ENCODE measurements around the gene ANKRD27.
"Not testable (repeated sequence)": the region's sequence is repeated elsewhere in the genome, so short reads cannot be mapped to it uniquely, and the experiment has no call there.

ANKRD27 gene

DNA sequence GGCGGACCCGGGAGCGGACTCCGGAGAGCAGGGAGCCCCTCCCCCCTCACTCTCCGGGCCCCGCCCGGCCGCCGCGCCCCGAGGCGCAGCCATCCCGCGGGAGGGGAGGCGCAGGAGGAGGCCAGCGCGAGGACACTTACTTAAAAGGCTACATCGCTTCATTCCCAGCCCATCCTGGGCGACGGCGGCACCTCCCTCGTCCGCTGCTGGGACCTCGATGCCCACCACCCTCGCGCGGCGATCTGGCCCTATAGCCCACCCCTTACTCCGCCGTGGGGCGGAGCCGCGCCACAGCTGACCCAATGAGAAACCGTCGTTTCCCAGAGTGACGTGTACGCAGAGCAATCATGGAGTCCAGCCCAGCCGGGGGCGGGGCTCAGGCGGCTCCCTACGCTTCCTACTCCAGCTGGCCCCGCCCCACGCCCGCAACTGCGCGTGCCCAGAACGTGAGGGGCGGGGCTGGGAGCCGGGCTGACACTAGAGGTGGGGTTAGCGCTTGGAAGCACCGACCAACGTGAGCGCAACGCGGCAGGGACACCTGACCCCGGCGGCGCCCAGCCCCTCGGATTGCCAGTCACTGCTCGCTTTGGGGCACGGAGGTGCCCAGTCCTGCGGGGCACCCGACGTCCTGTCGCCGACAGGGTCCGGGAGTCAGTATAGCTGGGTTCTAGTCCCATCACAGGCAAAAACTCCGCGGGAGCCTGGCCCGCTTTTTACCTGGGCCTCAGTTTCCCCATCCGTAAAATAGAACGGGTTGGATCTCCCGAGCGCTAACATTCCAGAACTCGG, at the start of gene ANKRD27:
Gene ANKRD27 (minus strand): TSS at position 250 of the 789 bp plus-strand sequence. CDS start 16,165 bp downstream, outside the sequence.
- DNase-seq (ENCODE audit: low read depth, low spot score) = peak; percentile 93

- no peak for DNase-seq (ENCODE audit: low read depth, low spot score)
Measured at GRCh38 chr19:32720936-32721250, 45.9 kb upstream of the ANKRD27 start.

DNA sequence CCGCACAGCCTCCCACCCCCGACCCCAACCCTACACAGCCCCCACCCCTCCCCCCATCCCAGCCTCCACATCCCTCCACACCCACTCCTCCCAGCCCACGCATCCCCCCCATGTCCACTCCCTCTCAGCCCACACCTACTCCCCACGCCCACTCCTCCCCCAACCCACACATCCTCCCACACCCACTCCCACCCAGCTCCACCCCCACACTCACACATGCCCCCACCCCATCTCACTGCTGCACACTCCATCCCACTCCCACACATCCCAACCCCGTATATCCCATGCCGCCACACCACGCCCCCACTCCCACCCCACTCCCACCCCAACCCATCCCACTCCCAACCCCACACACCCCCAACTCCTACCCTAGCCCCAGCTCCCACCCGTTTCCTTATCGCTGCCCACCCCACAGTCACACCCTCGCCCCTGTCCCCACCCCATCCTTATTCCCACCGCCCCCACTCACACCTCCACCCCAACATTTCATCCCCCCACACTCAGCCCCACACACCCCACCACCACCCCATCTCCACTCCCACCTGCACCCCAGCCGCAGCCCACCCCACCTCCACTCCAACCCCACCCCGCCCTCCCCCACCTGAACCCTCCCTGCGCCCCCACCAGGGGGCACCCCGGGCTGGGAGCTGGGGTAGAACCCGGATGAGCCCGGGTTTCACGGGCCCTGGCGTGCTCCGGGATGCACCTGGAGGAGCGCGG, 45.4 kb upstream of the ANKRD27 start:
- DNase-seq (ENCODE audit: low read depth, low spot score) = no peak

GRCh38 chr19:32719611-32720059, 44.7 kb upstream of the ANKRD27 start, which contains the start of gene TDRD12:
TSS of gene TDRD12 (plus strand) at chr19:32719767. CDS start at chr19:32720073, 306 bp downstream.
- DNase-seq (ENCODE audit: low read depth, low spot score) = no peak

- DNase-seq (ENCODE audit: low read depth, low spot score) = no peak
Measured at GRCh38 chr19:32718286-32718685, 43.3 kb upstream of the ANKRD27 start.

GRCh38 chr19:32717496-32717895, 42.5 kb upstream of the ANKRD27 start:
- DNase-seq (ENCODE audit: low read depth, low spot score) = no peak

DNA sequence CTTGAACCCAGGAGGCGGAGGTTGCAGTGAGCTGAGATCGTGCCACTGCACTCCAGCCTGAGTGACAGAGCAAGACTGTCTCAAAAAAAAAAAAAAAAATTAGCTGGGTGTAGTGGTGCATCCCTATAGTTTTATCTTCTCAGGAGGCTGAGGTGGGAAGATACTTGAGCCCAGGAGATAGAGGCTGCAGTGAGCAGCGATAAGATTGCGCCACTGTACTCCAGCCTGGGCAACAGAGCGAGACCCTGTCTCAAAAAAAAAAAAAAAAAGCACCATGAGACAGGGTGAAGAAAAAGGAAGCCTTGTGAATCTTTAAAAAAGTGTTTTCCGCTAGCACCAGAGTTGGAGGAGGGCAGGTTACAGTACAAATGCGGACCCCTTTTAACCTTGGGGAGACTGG, 41.2 kb upstream of the ANKRD27 start:
- DNase-seq (ENCODE audit: low read depth, low spot score) = not testable (repeated sequence)

GRCh38 chr19:32711747-32712146, 36.8 kb upstream of the ANKRD27 start:
- DNase-seq (ENCODE audit: low read depth, low spot score) = no peak

GRCh38 chr19:32709032-32709431, 34.1 kb upstream of the ANKRD27 start:
- DNase-seq (ENCODE audit: low read depth, low spot score) = no peak

DNA sequence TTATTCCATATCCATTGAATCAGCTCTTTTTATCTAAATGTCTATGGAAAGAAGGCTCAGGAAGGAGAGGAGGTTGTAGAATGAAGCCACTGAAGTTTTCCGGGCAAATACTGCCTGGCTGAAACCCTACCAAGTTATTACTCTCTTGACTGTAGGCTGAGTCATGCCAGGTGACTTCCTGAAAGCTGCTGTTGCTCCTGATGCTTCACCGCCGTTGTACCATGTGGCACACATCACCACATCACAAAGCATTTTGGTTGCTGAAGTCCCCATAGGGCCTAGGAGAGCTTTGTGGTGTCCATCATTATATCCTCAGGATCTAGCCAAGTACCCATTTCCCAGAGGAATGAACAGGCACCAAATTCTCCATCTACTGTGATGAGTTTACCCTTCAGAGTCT, 33.5 kb upstream of the ANKRD27 start:
- DNase-seq (ENCODE audit: low read depth, low spot score) = no peak

GRCh38 chr19:32704006-32704405, 29.0 kb upstream of the ANKRD27 start:
- not testable (repeated sequence) for DNase-seq (ENCODE audit: low read depth, low spot score)

DNA sequence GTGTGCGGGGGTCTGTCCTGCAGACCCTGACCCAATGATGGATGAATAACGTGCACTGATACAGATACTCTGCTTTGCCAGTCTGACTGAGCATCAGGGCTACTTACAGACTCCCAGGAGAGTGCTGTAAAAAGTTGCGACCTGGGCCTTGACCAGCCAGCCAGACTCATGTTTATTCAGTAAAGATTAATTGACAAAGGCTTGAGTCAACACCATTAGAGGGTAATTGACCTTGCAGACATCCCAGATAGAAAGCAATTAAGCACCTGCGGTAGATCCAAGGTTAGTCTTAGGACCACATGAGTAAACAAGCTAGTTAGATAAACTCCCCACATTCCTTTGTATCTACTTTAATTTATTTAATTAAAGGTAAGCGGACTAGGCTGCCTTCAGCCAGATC, 27.0 kb upstream of the ANKRD27 start:
- DNase-seq (ENCODE audit: low read depth, low spot score) = no peak

DNA sequence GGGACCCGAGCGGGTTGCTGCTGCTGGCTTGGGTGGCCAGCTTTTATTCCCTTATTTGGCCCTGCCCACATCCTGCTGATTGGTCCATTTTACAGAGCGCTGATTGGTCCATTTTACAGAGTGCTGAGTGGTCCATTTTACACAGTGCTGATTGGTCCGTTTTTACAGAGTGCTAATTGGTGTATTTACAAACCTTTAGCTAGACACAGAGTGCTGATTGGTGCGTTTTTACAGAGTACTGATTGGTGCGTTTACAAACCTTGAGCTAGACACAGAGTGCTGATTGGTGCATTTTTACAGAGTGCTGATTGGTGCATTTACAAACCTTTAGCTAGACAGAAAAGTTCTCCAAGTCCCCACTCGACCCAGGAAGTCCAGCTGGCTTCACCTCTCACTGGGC, 25.1 kb upstream of the ANKRD27 start:
- DNase-seq (ENCODE audit: low read depth, low spot score) = not testable (repeated sequence)

DNA sequence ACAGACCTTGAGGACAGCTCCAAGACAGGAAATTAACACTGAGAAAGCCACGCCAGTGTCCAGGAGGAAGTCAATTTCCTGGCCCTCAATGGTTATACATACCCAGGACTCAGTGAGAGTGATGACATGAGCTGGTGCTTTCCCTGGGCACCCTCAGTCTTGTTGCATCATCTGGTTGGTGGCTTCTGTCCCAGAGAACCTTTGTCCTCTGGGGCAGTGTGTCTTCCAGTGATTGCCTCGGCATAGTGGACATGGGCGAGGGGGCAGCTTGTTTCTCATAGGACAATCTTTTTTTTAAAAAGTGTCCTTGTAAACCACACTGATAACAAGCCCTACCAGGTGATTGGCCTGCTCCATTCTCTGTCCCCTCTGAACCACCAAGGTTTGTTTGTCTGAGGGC, 21.8 kb upstream of the ANKRD27 start:
- not testable (repeated sequence) for DNase-seq (ENCODE audit: low read depth, low spot score)

GRCh38 chr19:32695506-32695905, 20.5 kb upstream of the ANKRD27 start:
- not testable (repeated sequence) for DNase-seq (ENCODE audit: low read depth, low spot score)

DNA sequence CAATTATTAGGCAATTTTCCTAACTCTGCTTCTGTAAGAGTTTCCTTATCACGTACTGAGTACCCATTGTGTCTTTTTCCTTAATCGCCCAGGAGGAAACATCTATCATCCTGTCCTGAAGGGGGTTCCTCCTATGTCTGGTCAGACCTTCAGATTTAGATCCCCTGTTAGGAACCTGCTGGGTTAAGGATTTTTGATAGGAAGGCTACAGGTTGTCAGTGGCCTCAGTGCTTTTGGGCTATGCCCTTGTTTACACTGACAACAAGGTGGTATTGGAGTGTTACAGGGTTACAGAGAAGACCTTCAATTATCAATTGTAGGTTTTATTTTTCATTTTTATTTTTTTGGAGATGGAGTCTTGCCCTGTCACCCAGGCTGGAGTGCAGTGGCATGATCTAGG, 19.9 kb upstream of the ANKRD27 start:
- not testable (repeated sequence) for DNase-seq (ENCODE audit: low read depth, low spot score)

GRCh38 chr19:32694316-32694715, 19.3 kb upstream of the ANKRD27 start:
- not testable (repeated sequence) for DNase-seq (ENCODE audit: low read depth, low spot score)

GRCh38 chr19:32693151-32694108, 18.4 kb upstream of the ANKRD27 start:
- not testable (repeated sequence) for DNase-seq (ENCODE audit: low read depth, low spot score)

DNA sequence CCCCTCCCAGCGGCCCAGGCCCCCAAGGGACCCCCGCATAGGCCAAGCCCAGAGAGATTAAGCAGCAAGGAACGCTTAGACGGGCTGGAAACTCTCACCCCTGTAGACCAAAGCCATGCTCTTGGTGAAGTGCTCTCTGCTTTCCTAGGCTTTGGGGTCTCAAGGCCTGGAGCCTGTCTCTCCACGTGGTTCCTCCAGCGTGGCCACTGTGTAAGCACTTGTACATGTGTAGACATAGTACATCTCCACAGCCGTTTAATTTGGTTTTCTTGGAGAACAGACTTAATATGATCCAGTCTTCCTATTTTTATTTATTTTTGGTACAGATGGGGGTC, 17.7 kb upstream of the ANKRD27 start:
- no peak for DNase-seq (ENCODE audit: low read depth, low spot score)

GRCh38 chr19:32691952-32692726, 17.2 kb upstream of the ANKRD27 start:
- no peak for DNase-seq (ENCODE audit: low read depth, low spot score)

Measured in activated CD4-positive, CD25-positive, alpha-beta regulatory T cell treated with anti-CD3 and anti-CD28 coated beads, Interleukin-2, amount 50 U/mL, for 16 hours (primary cell).